Measurements from ENCODE around the gene ZNF92. TPM values are rescaled to one million over a fixed set of nuclear protein-coding genes. Genes with fewer than 3 reads are reported as not detected.

The ZNF92 gene
- total RNA-seq, result 6.2 and 8.6 TPM in 2 replicates

DNA sequence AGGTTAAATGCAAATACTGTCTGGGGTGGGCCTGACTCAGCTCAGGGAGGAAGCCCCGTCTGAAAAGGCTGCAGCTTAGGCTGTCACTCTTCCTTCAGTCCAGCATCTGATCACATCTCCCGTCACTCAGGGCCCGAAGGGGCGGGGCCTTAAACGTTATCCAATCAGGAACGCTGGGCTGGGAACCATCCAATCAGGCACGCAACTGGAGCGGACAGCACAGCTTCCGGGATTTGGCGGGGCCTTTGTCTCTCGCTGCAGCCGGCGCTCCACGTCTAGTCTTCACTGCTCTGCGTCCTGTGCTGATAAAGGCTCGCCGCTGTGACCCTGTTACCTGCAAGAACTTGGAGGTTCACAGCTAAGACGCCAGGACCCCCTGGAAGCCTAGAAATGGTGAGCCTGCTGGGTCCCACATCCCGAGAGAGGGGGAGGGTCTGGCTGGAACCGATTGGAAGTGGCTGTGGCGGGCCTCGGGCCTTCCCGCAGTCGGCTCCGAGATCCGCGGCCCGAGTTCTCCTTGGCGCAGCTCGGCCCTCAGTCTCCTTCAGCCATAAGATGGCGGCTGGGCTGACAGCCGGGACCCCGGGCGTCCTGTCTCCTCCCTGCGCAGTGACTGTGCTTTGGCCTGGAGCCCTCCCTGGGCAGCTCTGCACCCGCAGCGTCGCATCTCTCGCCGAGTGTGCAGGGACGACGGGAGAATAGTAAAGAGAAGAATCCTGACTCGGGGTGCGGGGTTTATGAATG, at the start of gene ZNF92:
ZNF92 (plus strand) TSS at position 248 of the 744 bp plus-strand sequence; CDS start at position 391, 143 bp downstream.

All from bladder microvascular endothelial cell (primary cell).